Measurements from ENCODE around the gene PCSK2.

The PCSK2 gene

GRCh38 chr20:17443131-17443858, 216.5 kb downstream of the PCSK2 start:
- no peak for DNase-seq (ENCODE audit: extremely low read depth, low read depth)
- no peak overlapping the region for H3K4me3 ChIP-seq (replicated peaks; ENCODE audit: low read depth, low read length)
- no peak for TF ChIP-seq CTCF (IDR thresholded peaks at IDR 0.05; ENCODE audit: low read depth, low read length, missing control alignments)

GRCh38 chr20:17444091-17444490, 217.3 kb downstream of the PCSK2 start:
- no peak for TF ChIP-seq CTCF (IDR thresholded peaks at IDR 0.05; ENCODE audit: low read depth, low read length, missing control alignments)
- H3K4me3 ChIP-seq (replicated peaks; ENCODE audit: low read depth, low read length): no peak overlapping the region
- DNase-seq (ENCODE audit: extremely low read depth, low read depth): no peak

- DNase-seq (ENCODE audit: extremely low read depth, low read depth): no peak
- no peak for TF ChIP-seq CTCF (IDR thresholded peaks at IDR 0.05; ENCODE audit: low read depth, low read length, missing control alignments)
- H3K4me3 ChIP-seq (replicated peaks; ENCODE audit: low read depth, low read length): no peak overlapping the region
Measured at GRCh38 chr20:17445543-17445942, 218.7 kb downstream of the PCSK2 start.

- no peak overlapping the region for H3K4me3 ChIP-seq (replicated peaks; ENCODE audit: low read depth, low read length)
- TF ChIP-seq CTCF (IDR thresholded peaks at IDR 0.05; ENCODE audit: low read depth, low read length, missing control alignments): no peak
- DNase-seq (ENCODE audit: extremely low read depth, low read depth): no peak
Measured at GRCh38 chr20:17446171-17446570, 219.3 kb downstream of the PCSK2 start.

GRCh38 chr20:17448071-17448470, 221.2 kb downstream of the PCSK2 start:
- no peak for DNase-seq (ENCODE audit: extremely low read depth, low read depth)
- no peak for TF ChIP-seq CTCF (IDR thresholded peaks at IDR 0.05; ENCODE audit: low read depth, low read length, missing control alignments)

GRCh38 chr20:17449031-17449430, 222.2 kb downstream of the PCSK2 start:
- H3K4me3 ChIP-seq (replicated peaks; ENCODE audit: low read depth, low read length): no peak overlapping the region
- TF ChIP-seq CTCF (IDR thresholded peaks at IDR 0.05; ENCODE audit: low read depth, low read length, missing control alignments): no peak
- DNase-seq (ENCODE audit: extremely low read depth, low read depth): no peak

More at GRCh38 chr20:17448071-17448470, 221.2 kb downstream of the PCSK2 start:
- H3K4me3 ChIP-seq (replicated peaks; ENCODE audit: low read depth, low read length): no peak overlapping the region

GRCh38 chr20:17452441-17452840, 225.6 kb downstream of the PCSK2 start:
- no peak overlapping the region for H3K4me3 ChIP-seq (replicated peaks; ENCODE audit: low read depth, low read length)
- no peak for DNase-seq (ENCODE audit: extremely low read depth, low read depth)
- no peak for TF ChIP-seq CTCF (IDR thresholded peaks at IDR 0.05; ENCODE audit: low read depth, low read length, missing control alignments)

All from HFF-Myc (cell line).